Activated naive CD4-positive, alpha-beta T cell (primary cell): Measurements from ENCODE around the gene SART3.
"Not testable (repeated sequence)": the region's sequence is repeated elsewhere in the genome, so short reads cannot be mapped to it uniquely, and the experiment has no call there.

Source experiments
- DNase-seq, 4 experiments: peaks; one replicate each; lab custom pipeline; 2025; lab: John Stamatoyannopoulos, UW

SART3 gene

DNA sequence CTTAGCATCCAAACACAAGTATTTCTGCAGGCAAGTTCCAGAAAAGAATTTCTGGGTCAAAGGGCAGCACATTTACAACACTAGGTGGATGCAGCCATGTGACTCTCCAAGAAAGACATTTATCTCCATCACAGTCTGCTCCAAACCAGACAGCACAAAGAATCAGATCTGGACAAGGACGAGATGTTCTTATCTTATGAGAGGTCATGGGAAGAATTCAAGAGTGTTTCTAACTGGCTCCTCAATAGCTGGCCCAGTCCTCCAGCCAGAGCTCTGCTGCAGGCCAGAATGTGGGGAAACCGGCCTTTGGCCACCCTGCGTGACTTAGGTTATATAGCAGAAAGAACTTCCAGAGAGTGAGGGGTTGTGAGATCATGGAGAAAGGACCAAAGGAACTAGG lies 19.6 kb upstream of the SART3 start:
- no peak for DNase-seq

DNA sequence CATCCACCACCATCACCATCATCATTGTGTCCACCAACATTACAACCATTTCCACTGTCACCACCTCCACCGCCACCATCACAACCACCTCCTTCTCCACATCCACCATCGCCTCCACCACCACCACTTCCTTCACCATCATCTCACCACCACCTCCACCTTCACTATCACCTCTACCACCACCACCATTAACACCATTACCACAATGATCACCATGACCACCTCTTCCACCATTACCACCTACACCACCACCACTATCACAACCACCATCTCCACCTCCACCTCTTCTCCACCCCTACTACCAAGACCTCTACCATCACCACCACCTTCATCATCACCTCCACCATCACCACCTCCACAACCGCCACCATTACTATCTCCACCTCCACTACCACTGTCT lies 17.8 kb upstream of the SART3 start:
- DNase-seq = no peak

DNA sequence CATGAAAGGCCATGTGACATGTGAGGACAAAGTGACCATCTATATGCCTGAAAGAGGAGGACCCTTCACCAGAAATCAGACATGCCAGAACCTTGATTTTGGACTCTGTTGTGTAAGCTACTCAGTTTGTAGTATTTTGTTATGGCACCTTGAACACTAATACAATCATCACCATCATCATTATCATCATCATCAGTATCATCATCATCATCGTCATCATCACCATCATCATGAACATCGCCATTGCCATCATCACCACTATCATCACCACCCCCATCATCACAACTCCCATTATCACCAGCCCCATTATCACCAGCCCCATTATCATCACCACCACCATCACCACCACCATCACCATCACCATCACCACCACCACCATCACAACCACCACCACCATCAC lies 17.3 kb upstream of the SART3 start:
- no peak for DNase-seq

DNA sequence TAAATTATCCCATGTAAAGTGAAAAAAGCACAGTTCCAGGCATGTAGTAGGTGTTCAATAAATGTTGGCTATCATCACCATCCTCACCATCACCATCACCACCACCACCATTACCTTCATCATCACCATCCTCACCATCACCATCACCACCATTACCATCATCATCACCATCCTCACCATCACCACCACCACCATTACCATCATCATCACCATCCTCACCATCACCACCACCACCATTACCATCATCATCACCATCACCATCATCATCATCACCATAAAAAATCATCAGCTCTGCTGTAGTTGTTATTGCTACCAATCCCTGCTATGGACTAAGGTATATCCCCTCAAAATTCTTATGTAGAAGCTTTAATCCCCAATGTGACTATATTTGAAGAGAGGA lies 16.5 kb upstream of the SART3 start:
- DNase-seq = no peak

DNA sequence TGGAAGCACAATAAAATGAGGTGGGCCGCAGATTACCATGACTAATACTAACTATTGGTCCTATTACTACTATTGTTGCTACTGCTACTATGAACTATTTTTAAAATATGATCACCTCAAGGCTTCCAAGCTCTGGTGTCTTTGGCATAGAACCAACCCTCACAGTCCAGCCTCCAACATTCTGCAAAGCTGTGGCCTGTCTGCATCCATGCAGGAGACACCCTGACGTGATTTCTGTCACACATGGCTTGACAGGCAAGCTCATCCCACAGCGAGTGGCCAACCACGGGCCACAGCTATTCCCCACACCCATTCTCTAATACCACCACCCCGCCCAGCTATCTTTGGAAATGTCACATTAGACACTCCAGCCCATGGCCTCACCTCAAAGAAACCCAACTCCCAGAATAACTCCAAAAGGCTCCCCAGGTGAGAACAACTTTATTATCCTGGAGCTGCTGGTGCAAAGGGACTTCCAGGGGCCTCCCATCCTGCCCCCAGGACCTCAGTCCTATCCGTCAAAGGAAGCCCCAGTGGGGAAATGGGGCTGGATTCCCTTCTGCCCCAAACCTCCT lies 15.8 kb upstream of the SART3 start:
- no peak for DNase-seq

DNA sequence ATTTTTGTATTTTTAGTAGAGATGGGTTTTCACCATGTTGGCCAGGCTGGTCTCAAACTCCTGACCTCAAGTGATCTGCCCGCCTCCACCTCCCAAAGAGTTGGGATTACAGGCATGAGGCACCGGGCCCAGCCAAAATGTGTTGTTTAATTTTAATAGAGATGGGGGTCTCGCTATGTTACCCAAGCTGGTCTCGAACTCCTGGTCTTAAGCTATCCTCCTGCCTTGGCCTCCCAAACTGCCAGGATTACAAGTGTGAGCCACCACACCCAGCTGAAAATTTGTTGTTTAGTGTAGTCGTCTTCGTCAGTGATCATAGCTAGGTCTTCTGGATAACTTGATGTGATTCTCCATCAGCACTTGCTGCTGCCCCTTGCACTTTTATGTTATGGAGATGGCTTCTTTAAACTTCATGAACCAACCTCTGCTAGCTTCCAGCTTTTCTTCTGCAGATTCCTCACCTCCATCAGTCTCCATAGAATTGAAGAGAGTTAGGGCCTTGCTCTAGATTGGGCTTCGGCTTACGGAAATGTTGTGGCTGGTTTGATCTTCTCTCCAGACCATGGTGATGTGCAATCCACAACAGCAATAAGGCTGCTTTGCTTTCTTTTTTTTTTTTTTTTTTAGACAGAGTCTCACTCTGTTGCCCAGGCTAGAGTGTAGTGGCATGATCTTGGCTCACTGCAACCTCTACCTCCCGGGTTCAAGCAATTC lies 14.4 kb upstream of the SART3 start:
- no peak for DNase-seq

DNA sequence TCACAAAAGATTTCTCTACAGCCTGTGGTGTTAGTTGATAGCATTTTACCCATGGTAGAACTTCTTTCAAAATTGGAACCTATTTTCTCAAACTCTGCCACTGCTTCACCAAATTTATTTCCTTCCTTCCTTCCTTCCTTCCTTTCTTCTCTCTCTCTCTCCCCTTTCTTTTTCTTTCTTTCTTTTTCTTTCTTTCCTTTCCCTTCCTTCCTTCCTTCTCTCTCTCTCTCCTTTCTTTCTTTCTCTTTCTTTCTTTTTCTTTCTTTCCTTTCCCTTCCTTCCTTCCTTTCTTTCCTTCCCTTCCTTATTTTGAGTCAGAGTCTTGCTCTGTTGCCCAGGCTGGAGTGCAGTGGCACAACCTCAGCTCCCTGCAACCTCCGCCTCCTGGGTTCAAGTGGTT lies 13.3 kb upstream of the SART3 start:
- not testable (repeated sequence) for DNase-seq

DNA sequence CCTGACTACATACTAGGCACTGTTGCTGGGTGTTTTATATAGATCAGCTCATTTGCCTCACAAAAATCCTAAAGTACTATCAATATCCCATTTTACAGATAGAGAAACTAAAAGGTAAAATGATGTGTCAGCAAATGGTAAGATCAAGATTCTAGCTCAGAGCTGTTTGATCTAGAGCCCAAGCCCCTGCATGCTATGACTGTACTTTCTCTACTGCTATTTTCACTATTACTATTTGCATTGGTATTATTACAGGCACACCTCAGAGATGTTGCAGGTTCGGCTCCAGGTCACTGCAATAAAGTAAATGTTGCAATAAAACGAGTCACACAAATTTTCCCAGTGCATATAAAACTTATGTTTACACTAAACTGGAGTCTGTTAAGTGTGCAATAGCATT lies 12.3 kb upstream of the SART3 start:
- no peak for DNase-seq

DNA sequence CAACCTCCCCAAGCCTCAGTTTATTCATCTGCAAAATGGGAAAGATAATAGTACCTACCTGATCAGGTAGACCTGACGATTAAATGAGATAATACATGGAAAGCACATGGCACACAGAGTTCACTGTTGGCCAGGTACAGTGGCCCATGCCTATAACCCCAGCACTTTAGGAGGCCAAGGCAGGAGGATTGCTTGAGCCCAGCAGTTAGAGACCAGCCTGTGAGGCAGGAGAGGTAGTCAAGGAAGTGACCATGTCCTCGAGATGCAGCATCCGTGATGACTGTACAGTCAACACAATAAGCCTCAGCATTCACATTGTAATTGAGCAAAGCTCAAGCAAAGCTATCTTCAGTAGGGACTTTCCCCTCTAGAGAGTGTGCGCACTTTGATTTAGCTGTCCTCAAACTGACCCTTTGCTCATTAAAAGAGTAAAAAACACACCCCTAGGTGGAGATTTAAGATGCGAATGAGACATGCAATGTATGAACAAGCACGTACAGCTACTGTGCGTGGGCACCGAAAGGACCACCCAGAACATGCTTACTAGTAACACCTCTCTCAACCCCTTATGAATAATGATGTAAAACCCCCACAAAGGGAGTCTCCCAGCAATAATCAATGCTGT lies 11.3 kb upstream of the SART3 start:
- no peak for DNase-seq

DNA sequence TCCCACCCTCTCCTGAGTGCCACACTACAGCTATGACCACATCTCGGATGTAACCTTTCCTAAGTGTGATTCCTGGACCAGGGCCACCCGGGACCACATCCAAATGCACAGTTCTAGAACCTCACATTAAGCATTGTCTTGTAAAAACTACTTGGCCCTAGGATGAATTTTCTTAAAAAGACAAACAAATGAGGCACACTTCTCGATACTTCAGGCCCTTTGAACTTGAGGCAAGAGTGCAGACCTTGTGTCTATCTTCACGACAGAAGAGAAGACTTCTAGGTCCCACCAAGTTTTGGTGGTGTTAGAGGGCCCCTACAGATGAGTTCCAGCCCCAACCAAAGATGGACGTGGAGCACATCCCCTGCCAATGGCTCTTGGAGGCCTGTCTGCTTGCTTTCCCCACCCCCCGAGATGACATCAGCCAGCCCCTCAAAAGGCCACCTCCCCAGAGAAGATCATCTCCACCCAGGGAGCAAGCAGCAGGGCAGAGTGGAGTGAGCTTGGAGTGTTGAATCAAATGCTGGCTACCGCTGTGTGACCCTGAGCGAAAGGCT lies 10.7 kb upstream of the SART3 start:
- no peak for DNase-seq

DNA sequence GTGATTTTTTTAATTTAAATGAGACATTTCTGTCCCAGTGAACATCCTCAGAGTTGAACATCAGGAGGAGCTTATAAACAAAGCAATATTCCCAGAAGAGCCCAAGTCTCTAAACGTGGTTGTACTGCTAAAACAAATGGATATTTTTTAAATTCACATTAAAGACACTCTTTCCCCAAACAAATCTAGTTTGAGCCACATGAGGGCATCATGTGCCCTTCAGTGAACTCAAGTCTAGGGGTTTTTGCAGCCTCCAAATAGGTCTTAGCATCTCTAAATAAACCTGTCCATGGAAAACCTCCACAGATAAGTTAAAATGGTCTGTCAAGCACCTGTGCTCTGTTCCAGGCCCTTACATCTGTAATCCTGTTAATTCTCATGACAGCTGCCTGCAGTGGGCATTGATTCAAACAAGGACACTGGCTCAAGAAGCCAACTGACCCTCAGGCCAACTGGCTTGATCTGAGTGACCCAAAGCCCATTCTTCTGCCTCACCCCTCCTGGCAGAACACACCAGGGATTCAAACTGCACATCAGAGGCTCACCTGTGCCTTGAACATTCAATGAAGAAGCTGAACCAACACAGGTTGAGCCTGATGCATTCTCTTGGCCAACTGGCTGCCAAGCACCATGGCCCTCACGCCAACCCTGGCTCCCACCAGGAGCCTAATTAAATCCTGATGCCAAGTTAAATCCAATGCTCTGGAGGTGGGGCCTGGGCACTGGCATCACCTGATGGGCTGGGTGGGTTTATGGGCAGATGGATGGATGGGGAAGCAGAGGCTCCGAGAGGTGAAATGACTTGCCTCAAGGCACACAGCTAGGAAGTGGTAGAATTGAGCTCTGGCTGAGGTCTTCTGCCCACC lies 10.0 kb upstream of the SART3 start:
- DNase-seq = no peak

DNA sequence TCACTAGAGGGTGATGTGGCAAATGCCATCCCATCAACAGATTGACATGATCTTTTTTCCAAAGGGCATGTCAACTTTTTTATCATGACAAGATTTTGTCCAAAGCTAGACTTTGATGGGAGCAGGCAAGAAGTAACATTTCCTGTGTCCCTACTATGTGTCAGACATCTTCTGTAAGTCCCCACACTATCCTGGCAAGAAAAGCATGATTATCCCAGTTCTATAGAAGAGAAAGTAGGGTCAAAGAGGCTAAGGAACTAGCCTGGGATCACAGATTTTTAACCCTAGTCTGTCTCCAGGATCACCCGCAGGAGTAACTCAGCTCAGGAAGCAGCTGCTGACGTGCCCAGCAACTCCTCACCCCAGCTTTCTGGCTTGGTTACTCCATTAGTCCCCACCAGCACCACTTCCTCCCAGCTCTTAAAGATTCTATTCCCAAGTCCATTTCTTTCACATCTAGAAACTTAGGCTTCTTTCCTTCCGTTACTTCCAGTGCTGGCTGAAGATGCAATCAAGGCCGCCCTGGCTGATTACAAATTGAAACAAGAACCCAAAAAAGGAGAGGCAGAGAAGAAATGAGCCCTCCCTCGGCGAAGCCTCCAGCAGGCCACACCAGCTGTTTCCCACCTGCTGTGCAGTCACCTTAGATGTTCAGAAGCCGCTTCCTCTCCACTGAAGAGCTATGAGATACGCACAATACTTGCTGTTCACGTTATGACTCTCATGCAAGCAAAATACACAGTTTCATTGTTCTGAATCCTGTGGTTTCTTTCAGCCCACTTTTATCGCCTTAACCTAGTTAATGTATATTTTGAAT lies 7.6 kb upstream of the SART3 start:
- DNase-seq = peak in 3 of 4 experiments; percentile 10 to 54 (median 42)

DNA sequence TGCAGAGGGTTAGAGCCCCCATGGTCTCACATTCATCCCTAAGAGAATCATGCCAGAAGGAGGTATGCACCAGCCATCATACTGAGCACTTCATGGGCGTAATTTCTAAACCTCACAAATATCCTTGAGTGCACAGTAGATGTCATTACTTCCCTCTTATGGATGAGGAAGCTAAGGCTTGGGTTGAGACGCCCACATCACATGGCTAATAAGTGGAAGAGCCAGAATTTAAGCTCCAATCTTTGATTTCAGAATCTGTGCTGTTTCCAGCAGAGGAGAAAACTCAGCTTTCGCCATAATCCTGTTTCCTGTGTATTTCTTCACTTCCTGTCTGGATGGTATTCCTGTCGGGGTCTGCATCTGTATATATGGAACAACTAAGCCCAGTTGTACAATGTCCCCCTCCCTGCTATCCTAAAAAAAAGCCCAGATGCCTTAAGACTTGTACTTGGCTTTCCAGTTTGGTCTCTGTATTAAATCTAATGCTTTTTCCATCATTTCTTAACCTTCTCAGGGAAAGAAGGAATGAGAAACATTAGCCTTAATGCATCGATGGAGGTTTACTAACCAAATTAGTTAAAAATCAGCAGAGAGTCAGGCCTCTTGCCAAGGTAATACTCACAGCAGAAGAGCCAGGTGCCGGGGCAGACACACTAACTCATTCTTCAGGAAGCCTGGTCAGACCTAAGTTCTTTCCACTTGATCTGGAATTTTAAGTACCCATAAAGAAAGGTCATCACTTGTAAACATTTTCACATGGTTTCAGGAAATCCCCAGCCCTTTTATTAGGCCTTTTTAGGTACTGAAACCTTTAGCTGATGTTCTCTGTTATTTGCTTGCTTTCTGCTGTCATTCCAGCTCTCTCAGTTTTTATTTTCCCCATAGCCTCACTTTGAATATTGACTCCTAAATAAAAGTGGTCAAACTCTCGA lies 6.7 kb upstream of the SART3 start:
- DNase-seq = no peak

DNA sequence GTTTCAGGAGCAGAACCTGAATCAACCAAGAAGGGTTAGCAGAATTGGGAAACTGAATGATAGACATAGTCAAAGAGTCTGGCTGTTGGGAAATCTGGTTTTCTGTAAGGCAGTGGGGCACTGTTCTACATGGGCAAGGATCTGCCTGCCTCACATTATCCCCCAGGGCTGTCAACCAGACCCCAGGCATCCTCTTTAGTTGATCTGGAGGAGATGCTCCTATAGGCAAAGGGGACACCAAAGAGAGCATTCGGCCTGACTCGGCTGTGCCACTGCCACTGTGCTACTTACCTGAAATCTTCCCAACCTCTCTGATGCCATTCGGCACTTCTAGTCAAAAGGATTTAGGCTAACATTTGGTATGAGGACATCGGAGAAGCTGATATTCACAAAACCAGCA lies 5.5 kb upstream of the SART3 start:
- DNase-seq = no peak

DNA sequence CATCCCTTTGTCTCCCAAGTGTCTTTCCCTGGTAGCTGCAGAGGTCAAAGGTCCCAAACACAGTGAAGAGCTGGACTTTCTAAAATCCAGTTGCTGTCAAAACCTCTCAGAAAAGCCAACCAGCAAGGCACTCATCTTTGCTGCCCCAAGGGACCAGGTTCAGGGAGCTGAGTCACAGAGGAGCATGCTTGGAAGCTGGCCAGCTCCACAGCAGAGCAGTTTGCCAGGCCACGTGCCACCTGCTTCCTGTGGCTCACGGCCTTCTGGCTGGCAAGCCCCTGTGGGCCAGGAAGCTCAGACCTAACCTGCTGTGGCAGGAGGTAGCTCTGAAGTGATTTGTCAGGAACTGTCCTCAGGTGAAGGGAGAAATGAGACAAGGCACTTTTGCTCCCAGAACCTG lies 5.0 kb upstream of the SART3 start:
- DNase-seq = peak in 3 of 4 experiments; percentile 7 to 50 (median 36)

DNA sequence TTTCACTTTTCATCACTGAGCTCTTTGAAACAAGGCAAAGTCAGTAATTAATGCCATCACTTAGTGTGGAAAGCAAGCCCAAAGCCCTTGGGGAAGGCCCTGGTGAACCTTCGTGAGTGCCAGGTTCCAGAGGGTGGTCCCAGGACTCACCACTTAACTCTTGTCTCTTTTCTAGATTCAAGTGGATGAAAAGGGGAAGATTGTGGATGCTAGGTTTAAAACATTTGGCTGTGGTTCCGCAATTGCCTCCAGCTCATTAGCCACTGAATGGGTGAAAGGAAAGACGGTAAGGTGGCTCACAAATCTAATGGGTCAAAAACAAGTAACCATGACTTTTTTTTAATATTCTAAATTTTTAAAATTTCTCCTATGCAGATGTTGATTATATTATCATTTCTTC lies 4.2 kb upstream of the SART3 start:
- no peak for DNase-seq

DNA sequence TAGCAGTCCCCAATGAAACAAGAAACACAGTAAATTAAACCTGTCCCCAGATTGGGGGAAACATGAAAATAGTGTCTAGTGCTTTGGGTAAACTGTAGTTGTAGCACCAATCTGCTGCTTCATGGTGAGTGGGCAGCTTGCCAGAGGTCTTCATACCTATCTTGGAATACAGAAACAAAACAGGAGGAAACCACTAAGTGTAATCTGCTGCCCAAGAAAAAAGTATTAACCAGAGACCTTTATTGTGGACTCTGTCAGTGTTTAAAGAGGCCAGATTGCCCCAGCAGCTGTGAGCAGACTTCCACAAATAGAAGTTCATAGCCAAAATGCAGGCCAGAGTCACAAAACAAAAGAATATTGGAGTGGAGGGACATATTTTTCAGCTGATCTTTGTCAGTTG lies 3.8 kb upstream of the SART3 start:
- DNase-seq = no peak

DNA sequence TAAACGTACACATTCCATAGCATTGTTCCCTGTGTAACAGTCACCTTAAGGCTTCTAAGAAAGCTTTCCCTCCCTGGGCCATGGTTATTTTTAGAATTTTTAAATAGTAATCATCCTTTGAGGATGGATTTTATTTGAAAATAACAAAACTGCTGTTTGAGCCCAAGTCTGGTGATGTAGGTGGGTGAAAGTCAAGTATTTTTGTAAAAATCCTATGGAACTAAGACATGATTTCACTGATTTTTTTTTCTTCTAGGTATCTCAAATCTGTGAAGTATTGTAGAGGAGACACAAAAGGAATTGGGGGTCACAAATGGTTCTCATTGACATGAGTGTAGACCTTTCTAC lies 2.8 kb upstream of the SART3 start:
- no peak for DNase-seq

DNA sequence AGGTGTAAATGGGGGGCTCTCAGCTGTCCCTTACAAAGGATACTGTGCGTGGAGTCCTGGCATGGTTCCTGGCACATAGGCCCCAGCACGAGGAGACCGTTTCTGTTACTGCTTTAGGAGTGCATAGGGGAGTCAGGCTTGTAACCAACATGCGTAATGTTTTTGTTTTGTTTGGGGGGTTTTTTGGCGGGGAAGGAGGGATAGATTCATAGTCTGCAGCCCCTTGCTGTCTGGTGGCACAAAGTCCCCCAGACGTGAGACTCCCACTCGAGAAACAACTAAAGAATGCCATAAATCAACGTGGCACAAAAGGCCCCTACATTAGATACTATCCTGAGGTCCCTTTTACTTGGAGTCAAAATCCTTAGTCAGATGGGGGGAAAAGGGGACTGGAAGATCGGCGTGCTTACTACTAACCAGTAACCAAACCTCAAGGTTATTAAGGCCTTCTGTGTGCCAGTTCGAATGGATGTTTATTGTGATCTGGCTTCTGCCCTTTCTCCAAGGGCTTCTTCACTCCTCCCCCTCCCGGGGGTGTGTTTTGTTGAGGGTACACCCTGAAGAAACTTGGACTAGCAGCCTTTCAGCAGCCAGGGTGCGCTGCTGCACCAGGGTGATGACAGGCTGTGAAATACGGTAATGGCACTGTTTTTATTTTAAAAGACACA lies 2.3 kb upstream of the SART3 start:
- peak; percentile 38 to 79 (median 58) for DNase-seq
